ENCODE results near the gene SUOX. TPM values are rescaled to one million over a fixed set of nuclear protein-coding genes. Genes with fewer than 3 reads are reported as not detected.
A peak's percentile ranks its signal among the peaks of the same experiment; 100 is the strongest.

Gene SUOX
- total RNA-seq, 1 experiment from 2014 or later: 11.0 TPM

GRCh38 chr12:56017181-56017580 lies 20.1 kb downstream of the SUOX start:
- Histone ChIP-seq H3K4me3 (ENCODE audit: low read length) (no peak overlapping the region), H4K20me1 (ENCODE audit: insufficient read depth, low read depth, low read length) (no peaks in the 10 kb centered on the region), H3K36me3 (ENCODE audit: insufficient read depth, low read length) (no peaks in the 10 kb centered on the region), H3K9me2 (replicated peaks; ENCODE audit: insufficient read depth, low read length) (no peaks in the 10 kb centered on the region), H2AFZ (ENCODE audit: low read length) (no peak overlapping the region), H3K4me2 (ENCODE audit: low read depth, low read length, poor library complexity, severe bottlenecking) (no peak overlapping the region), H3K9me3 (ENCODE audit: low read length) (no peaks in the 10 kb centered on the region), H3K4me1 (ENCODE audit: low read length) (peaks cover 7% of the 10 kb centered on the region; the same call in 1 of the 2 replicates), H3K27me3 (ENCODE audit: low read length) (no peaks in the 10 kb centered on the region), H3K27ac (ENCODE audit: low read length) (no peak overlapping the region), H3K9ac (ENCODE audit: low read length) (no peak overlapping the region), H3K79me2 (ENCODE audit: low read length) (no peaks in the 10 kb centered on the region)
- no peak for DNase-seq

- Histone ChIP-seq H3K9me3 (ENCODE audit: low read length) (no peaks in the 10 kb centered on the region), H2AFZ (ENCODE audit: low read length) (no peak overlapping the region), H3K4me1 (ENCODE audit: low read length) (peaks cover 7% of the 10 kb centered on the region; the same call in 1 of the 2 replicates), H4K20me1 (ENCODE audit: insufficient read depth, low read depth, low read length) (no peaks in the 10 kb centered on the region), H3K27me3 (ENCODE audit: low read length) (no peaks in the 10 kb centered on the region), H3K9me2 (replicated peaks; ENCODE audit: insufficient read depth, low read length) (no peaks in the 10 kb centered on the region), H3K27ac (ENCODE audit: low read length) (no peak overlapping the region), H3K9ac (ENCODE audit: low read length) (no peak overlapping the region), H3K4me2 (ENCODE audit: low read depth, low read length, poor library complexity, severe bottlenecking) (no peak overlapping the region), H3K4me3 (ENCODE audit: low read length) (no peak overlapping the region), H3K79me2 (ENCODE audit: low read length) (no peaks in the 10 kb centered on the region), H3K36me3 (ENCODE audit: insufficient read depth, low read length) (no peaks in the 10 kb centered on the region)
- DNase-seq: no peak
Measured at GRCh38 chr12:56018356-56018755, 21.3 kb downstream of the SUOX start.

DNA sequence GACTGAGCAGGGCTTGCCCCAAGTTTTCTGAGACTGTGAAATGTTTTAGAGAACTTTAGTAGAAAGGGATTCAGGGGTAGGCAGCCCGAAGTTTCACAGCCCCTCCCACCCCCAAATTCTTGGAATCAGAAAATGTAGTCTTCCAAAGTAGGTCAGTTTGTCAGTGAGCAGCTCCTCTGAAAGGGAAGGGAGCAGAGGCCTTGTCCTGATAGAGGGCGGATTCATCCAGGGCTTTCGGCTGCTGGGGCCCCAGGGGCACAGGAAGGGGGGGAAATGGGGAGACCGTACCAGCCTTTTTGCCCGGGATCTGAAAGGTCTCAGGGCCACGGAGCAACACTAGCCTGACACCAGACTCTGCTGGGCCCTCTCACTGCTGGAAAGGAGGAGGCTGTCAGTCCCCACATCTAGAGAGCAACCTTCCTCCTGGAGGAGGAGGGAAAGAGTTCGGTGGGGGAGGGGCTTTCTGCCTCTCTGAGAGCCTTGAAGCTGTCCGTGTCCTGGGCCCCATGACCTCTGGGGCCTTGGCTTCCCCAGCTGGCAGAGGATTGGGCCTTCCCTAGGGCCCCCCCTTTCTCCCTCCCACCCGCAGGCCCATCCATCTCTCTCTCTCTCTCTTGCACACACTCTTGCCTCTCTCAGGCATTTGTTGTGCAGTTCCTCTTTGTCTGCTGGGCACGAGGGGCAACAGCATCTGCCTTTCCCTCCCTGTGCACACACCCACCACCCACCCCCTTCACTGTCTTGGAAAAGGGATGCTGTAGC lies 23.5 kb downstream of the SUOX start, which contains the start of gene IKZF4:
Gene IKZF4, plus strand, starts transcription at position 621 of the 762 bp plus-strand sequence. CDS start 451 bp downstream, outside the sequence.
- H3K36me3 ChIP-seq (ENCODE audit: insufficient read depth, low read length): no peaks in the 10 kb centered on the region
- H3K79me2 ChIP-seq (ENCODE audit: low read length): no peaks in the 10 kb centered on the region
- H4K20me1 ChIP-seq (ENCODE audit: insufficient read depth, low read depth, low read length): no peaks in the 10 kb centered on the region
- no peak within 1 kb of the TSS for H3K4me3 ChIP-seq (ENCODE audit: low read length)
- no peak within 1 kb of the TSS for H2AFZ ChIP-seq (ENCODE audit: low read length)
- no peaks in the 10 kb centered on the region for H3K9me3 ChIP-seq (ENCODE audit: low read length)
- H3K9ac ChIP-seq (ENCODE audit: low read length): no peak within 1 kb of the TSS
- no peak for DNase-seq
- H3K27me3 ChIP-seq (ENCODE audit: low read length): no peaks in the 10 kb centered on the region
- H3K4me1 ChIP-seq (ENCODE audit: low read length): peaks cover 7% of the 10 kb centered on the region; the same call in 1 of the 2 replicates
- no peak within 1 kb of the TSS for H3K4me2 ChIP-seq (ENCODE audit: low read depth, low read length, poor library complexity, severe bottlenecking)
- H3K9me2 ChIP-seq (replicated peaks; ENCODE audit: insufficient read depth, low read length): no peaks in the 10 kb centered on the region
- no peak within 1 kb of the TSS for H3K27ac ChIP-seq (ENCODE audit: low read length)

DNA sequence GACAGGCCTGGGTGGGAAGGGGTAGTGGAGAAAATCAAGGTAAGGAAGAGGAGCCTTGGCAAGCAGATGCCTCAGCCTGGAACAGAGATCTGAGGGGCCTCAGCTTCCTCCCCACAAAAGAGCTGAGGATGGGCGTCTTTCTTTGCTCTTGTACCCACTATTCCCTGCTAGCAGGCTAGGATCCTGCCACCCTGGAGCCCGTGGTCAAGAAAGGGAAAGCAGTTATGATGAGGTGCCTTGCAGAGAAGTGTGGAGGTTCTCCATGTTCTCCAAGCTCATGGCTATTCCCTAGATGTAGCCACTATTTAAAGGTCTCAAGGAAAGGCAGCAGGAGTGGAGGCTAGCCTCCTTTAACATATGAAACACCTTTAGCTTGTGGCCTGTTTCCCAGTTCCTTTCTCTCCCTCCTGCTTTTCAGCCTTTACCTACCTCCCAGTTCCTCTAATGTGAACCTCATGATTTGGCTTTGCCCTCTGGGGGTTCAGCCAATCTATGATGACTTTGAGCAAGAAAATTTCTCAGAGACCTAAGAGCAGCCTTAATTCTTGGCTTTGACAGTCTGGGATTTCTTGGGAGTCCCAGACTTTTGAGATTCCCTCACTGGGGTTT lies 24.9 kb downstream of the SUOX start:
- Histone ChIP-seq H3K9me2 (replicated peaks; ENCODE audit: insufficient read depth, low read length) (no peaks in the 10 kb centered on the region), H3K27ac (ENCODE audit: low read length) (no peak overlapping the region), H2AFZ (ENCODE audit: low read length) (no peak overlapping the region), H3K4me2 (ENCODE audit: low read depth, low read length, poor library complexity, severe bottlenecking) (no peak overlapping the region), H3K4me3 (ENCODE audit: low read length) (no peak overlapping the region), H3K79me2 (ENCODE audit: low read length) (no peaks in the 10 kb centered on the region), H4K20me1 (ENCODE audit: insufficient read depth, low read depth, low read length) (no peaks in the 10 kb centered on the region), H3K9ac (ENCODE audit: low read length) (no peak overlapping the region), H3K9me3 (ENCODE audit: low read length) (no peaks in the 10 kb centered on the region), H3K36me3 (ENCODE audit: insufficient read depth, low read length) (no peaks in the 10 kb centered on the region), H3K27me3 (ENCODE audit: low read length) (no peaks in the 10 kb centered on the region), H3K4me1 (ENCODE audit: low read length) (peaks cover 7% of the 10 kb centered on the region)
- no peak for DNase-seq

- Histone ChIP-seq H3K4me3 (ENCODE audit: low read length) (no peak overlapping the region), H3K27ac (ENCODE audit: low read length) (no peak overlapping the region), H3K4me1 (ENCODE audit: low read length) (peaks cover 9% of the 10 kb centered on the region), H3K9me3 (ENCODE audit: low read length) (no peaks in the 10 kb centered on the region), H3K79me2 (ENCODE audit: low read length) (no peaks in the 10 kb centered on the region), H4K20me1 (ENCODE audit: insufficient read depth, low read depth, low read length) (no peaks in the 10 kb centered on the region), H3K9ac (ENCODE audit: low read length) (no peak overlapping the region), H3K27me3 (ENCODE audit: low read length) (no peaks in the 10 kb centered on the region), H3K4me2 (ENCODE audit: low read depth, low read length, poor library complexity, severe bottlenecking) (no peak overlapping the region), H3K36me3 (ENCODE audit: insufficient read depth, low read length) (no peaks in the 10 kb centered on the region), H3K9me2 (replicated peaks; ENCODE audit: insufficient read depth, low read length) (no peaks in the 10 kb centered on the region), H2AFZ (ENCODE audit: low read length) (no peak overlapping the region)
- no peak for DNase-seq
Measured at GRCh38 chr12:56028511-56029165, 31.6 kb downstream of the SUOX start.

DNA sequence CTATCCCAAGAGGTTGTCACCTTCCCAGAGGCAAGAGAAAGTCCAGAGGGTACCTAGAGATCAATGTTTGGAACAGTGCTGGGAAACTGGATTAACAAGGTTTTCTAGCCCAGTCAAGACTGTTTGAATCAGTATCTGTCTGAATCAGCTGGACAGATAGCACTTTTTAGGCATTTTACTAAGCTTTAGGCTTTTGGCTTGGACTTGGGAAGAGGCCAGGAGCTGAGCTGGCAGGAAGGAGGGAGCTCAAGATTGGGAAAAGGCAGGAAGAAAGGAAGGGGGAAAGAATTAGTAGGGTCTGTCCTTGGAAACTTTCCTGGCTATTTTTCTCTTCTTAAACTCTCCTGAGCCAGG lies 32.1 kb downstream of the SUOX start:
- Histone ChIP-seq H3K79me2 (ENCODE audit: low read length) (no peaks in the 10 kb centered on the region), H3K4me2 (ENCODE audit: low read depth, low read length, poor library complexity, severe bottlenecking) (no peak overlapping the region), H3K27ac (ENCODE audit: low read length) (no peak overlapping the region), H3K4me3 (ENCODE audit: low read length) (no peak overlapping the region), H3K4me1 (ENCODE audit: low read length) (peaks cover 9% of the 10 kb centered on the region), H3K9ac (ENCODE audit: low read length) (no peak overlapping the region), H3K27me3 (ENCODE audit: low read length) (no peaks in the 10 kb centered on the region), H3K9me3 (ENCODE audit: low read length) (no peaks in the 10 kb centered on the region), H3K9me2 (replicated peaks; ENCODE audit: insufficient read depth, low read length) (no peaks in the 10 kb centered on the region), H4K20me1 (ENCODE audit: insufficient read depth, low read depth, low read length) (no peaks in the 10 kb centered on the region), H3K36me3 (ENCODE audit: insufficient read depth, low read length) (no peaks in the 10 kb centered on the region), H2AFZ (ENCODE audit: low read length) (no peak overlapping the region)
- DNase-seq: no peak

DNA sequence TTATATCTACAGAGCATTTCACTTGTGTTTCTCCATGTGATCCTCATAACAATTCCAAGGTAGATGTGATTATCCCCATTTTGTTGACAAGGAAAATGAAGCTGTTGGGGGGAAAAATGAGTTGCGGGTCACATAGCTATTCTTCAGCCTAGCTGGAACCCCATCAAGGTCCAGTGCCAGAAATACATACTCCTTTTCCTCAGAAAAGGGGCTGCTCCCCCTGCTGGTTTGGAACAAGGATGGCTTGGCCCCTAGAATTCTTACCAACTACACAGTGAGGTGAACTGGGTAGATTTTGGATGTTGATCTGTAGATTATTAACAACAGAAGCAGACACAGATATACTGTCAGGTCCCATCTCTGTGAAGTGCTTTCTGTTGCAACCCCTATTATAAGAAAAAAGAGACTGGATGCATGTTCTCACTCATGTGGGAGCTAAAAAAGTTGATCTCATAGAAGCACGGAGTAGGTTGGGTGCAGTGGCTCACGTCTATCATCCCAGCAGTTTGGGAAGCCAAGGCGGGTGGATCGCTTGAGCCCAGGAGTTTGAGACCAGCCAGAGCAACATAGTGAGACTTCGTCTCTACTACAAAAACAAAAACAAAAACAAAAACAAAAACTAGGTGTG lies 32.7 kb downstream of the SUOX start:
- no peaks in the 10 kb centered on the region for H3K9me3 ChIP-seq (ENCODE audit: low read length)
- no peak overlapping the region for H3K4me2 ChIP-seq (ENCODE audit: low read depth, low read length, poor library complexity, severe bottlenecking)

DNA sequence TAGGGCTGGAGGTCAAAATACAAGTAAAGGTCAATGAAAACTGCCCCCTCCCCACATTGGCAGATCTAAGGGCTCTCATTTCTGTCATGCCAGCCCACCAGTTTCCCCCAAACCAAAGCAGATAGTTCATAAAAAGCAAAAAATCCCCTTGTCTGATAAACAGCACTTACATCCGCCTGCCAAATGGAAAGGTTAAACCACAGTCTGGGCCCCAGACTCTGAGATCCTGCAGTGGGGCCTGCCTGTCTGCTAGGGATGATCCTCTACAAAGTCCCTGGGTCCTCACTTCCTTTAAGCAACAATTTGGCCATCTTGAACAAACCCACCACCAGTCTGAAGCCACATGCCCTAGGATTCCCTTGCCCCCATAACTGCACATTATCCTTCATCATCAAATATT lies 34.9 kb downstream of the SUOX start:
- Histone ChIP-seq H3K36me3 (ENCODE audit: insufficient read depth, low read length) (no peaks in the 10 kb centered on the region), H3K4me3 (ENCODE audit: low read length) (no peak overlapping the region), H4K20me1 (ENCODE audit: insufficient read depth, low read depth, low read length) (no peaks in the 10 kb centered on the region), H3K27me3 (ENCODE audit: low read length) (no peaks in the 10 kb centered on the region), H3K27ac (ENCODE audit: low read length) (no peak overlapping the region), H3K4me2 (ENCODE audit: low read depth, low read length, poor library complexity, severe bottlenecking) (no peak overlapping the region), H2AFZ (ENCODE audit: low read length) (no peak overlapping the region), H3K9ac (ENCODE audit: low read length) (no peak overlapping the region), H3K9me2 (replicated peaks; ENCODE audit: insufficient read depth, low read length) (no peaks in the 10 kb centered on the region), H3K4me1 (ENCODE audit: low read length) (peaks cover 9% of the 10 kb centered on the region), H3K9me3 (ENCODE audit: low read length) (no peaks in the 10 kb centered on the region), H3K79me2 (ENCODE audit: low read length) (no peaks in the 10 kb centered on the region)
- peak; percentile 15 for DNase-seq

More for the DNA sequence above, 32.7 kb downstream of the SUOX start:
- no peaks in the 10 kb centered on the region for H3K27me3 ChIP-seq (ENCODE audit: low read length)
- H3K4me1 ChIP-seq (ENCODE audit: low read length): peaks cover 9% of the 10 kb centered on the region
- H4K20me1 ChIP-seq (ENCODE audit: insufficient read depth, low read depth, low read length): no peaks in the 10 kb centered on the region
- no peaks in the 10 kb centered on the region for H3K9me2 ChIP-seq (replicated peaks; ENCODE audit: insufficient read depth, low read length)
- H3K9ac ChIP-seq (ENCODE audit: low read length): no peak overlapping the region
- no peak overlapping the region for H3K27ac ChIP-seq (ENCODE audit: low read length)
- peak; percentile 84 for DNase-seq
- no peak overlapping the region for H3K4me3 ChIP-seq (ENCODE audit: low read length)
- no peaks in the 10 kb centered on the region for H3K79me2 ChIP-seq (ENCODE audit: low read length)
- H2AFZ ChIP-seq (ENCODE audit: low read length): no peak overlapping the region
- no peaks in the 10 kb centered on the region for H3K36me3 ChIP-seq (ENCODE audit: insufficient read depth, low read length)

Measured in Karpas-422 (cell line).